ENCODE data around the gene CAMKV. TPM values are rescaled to one million over a fixed set of nuclear protein-coding genes. Genes with fewer than 3 reads are reported as not detected.
A peak's percentile ranks its signal among the peaks of the same experiment; 100 is the strongest.

CAMKV gene
- total RNA-seq, 4 donors from 2014 or later = not detected

- H3K4me1 ChIP-seq = peaks cover 0 to 67% (median 11%) of the 10 kb centered on the region in 3 donors
- ATAC-seq = no peak
- 0 to 54% methylated on average over 1 to 5 of the region's 11 CpGs for WGBS, 2 donors (ENCODE audit: low coverage in 1 of 2)
- H3K27ac ChIP-seq = peak overlapping the region in 2 of 4 donors; percentile 16 to 25
- H3K9me3 ChIP-seq = no peaks in the 10 kb centered on the region
- no peak overlapping the region for H3K4me3 ChIP-seq
- TF ChIP-seq EP300 (IDR thresholded peaks at IDR 0.05) (no peak), POLR2A (IDR thresholded peaks at IDR 0.05) (no peak), POLR2AphosphoS5 (IDR thresholded peaks at IDR 0.05) (no peak)
- TF ChIP-seq, protein P1, sequence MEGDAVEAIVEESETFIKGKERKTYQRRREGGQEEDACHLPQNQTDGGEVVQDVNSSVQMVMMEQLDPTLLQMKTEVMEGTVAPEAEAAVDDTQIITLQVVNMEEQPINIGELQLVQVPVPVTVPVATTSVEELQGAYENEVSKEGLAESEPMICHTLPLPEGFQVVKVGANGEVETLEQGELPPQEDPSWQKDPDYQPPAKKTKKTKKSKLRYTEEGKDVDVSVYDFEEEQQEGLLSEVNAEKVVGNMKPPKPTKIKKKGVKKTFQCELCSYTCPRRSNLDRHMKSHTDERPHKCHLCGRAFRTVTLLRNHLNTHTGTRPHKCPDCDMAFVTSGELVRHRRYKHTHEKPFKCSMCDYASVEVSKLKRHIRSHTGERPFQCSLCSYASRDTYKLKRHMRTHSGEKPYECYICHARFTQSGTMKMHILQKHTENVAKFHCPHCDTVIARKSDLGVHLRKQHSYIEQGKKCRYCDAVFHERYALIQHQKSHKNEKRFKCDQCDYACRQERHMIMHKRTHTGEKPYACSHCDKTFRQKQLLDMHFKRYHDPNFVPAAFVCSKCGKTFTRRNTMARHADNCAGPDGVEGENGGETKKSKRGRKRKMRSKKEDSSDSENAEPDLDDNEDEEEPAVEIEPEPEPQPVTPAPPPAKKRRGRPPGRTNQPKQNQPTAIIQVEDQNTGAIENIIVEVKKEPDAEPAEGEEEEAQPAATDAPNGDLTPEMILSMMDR (IDR thresholded peaks at IDR 0.05) = no peak
- no peaks in the 10 kb centered on the region for H3K27me3 ChIP-seq
- H3K36me3 ChIP-seq = peaks cover 0 to 16% of the 10 kb centered on the region in 2 donors
Observed at GRCh38 chr3:49901366-49902339, 31.9 kb upstream of the CAMKV start.

DNA sequence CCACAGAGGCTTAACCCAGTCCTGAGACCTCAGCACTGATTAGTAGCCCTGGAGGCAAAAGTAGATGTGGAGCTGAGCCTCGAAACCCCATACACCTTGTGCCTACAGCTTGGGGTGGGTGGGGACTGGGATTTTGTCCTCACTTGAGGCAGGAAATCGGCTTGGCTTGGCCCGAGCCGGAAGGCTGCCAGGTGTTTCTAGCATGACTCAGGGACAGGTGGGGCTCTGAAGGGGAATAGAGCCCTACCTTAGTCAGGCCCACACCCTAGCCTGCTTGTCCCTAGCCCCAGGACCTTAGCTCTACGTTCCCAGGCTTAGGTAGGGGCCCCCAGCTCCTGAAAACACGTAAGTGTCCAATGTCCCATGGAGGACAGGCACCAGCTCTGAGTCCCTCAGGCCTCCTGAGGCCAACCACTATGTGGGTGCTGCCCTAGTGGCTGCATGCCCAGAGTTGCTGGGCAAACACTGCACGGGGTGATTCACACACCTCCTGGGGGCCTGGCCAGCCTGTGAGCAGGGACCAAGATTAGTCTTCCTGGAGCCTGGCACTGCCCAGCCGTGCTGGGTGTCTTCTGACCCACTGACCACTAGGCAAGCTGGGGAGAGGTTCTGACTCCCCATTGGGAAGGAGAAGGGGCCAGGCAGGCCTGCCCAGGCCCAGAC is 30.9 kb upstream of the CAMKV start:
- H3K27ac ChIP-seq = peak overlapping the region in 2 of 4 donors; percentile 16 to 25
- no CpG with 5 or more reads among the region's 8 CpGs for WGBS, 2 donors (ENCODE audit: low coverage in 1 of 2)
- TF ChIP-seq, protein P1 (IDR thresholded peaks at IDR 0.05) = no peak
- TF ChIP-seq POLR2A (IDR thresholded peaks at IDR 0.05) = no peak
- peaks cover 0 to 27% of the 10 kb centered on the region in 2 donors for H3K36me3 ChIP-seq
- H3K27me3 ChIP-seq = no peaks in the 10 kb centered on the region
- no peak for ATAC-seq
- peaks cover 0 to 57% (median 8%) of the 10 kb centered on the region in 3 donors for H3K4me1 ChIP-seq
- no peaks in the 10 kb centered on the region for H3K9me3 ChIP-seq
- no peak overlapping the region for H3K4me3 ChIP-seq

- H3K4me3 ChIP-seq = no peak overlapping the region
- H3K27me3 ChIP-seq = no peaks in the 10 kb centered on the region
- H3K9me3 ChIP-seq = no peaks in the 10 kb centered on the region
- no peak overlapping the region for H3K27ac ChIP-seq
- no peak for ATAC-seq
- TF ChIP-seq EP300 (IDR thresholded peaks at IDR 0.05) = no peak
- TF ChIP-seq, protein P1 (IDR thresholded peaks at IDR 0.05) = no peak
- no peak for TF ChIP-seq POLR2A (IDR thresholded peaks at IDR 0.05)
- TF ChIP-seq POLR2AphosphoS5 (IDR thresholded peaks at IDR 0.05) = no peak
- 67 to 83% methylated on average over 1 of the region's 5 CpGs for WGBS, 2 donors (ENCODE audit: low coverage in 1 of 2)
- peaks cover 0 to 50% (median 8%) of the 10 kb centered on the region in 3 donors for H3K4me1 ChIP-seq
- H3K36me3 ChIP-seq = peaks cover 0 to 35% of the 10 kb centered on the region in 2 donors
Observed at GRCh38 chr3:49899815-49900214, 30.1 kb upstream of the CAMKV start.

DNA sequence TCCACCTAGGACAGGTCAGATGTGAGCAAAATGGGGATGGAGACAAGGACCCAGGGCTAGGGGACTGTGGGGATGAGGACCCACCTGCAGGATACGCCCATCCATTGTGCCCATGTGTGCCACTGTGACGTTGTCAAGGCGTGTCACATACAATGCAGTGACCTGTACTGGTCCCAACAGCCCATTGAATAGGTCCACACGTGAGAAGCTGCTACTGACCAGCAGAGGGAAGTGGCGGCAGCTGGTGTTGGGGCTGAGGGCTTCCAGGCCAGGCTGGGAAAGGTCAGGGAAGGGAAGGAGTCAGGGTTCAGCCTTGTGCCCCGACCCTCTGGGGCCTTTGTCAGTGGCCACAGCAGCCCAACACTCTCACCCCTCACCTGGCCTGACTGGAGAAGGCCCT is 29.3 kb upstream of the CAMKV start:
- no peak for ATAC-seq
- TF ChIP-seq, protein P1 (IDR thresholded peaks at IDR 0.05) = no peak
- TF ChIP-seq EP300 (IDR thresholded peaks at IDR 0.05) (no peak), POLR2AphosphoS5 (IDR thresholded peaks at IDR 0.05) (no peak), POLR2A (IDR thresholded peaks at IDR 0.05) (no peak)
- Histone ChIP-seq H3K4me3 (no peak overlapping the region), H3K36me3 (peaks cover 0 to 35% of the 10 kb centered on the region in 2 donors), H3K9me3 (no peaks in the 10 kb centered on the region), H3K27me3 (no peaks in the 10 kb centered on the region), H3K27ac (no peak overlapping the region), H3K4me1 (peaks cover 0 to 42% (median 4%) of the 10 kb centered on the region in 3 donors)
- 60% methylated on average over 1 of the region's 6 CpGs; no CpG with 5 or more reads in 1 of the 2 donors for WGBS, 2 donors (ENCODE audit: low coverage in 1 of 2)
